Suprapubic skin (tissue), 3 donors: Measurements from ENCODE around the gene CYTH1.

ENCODE experiments used
- POLR2AphosphoS5 ChIP-seq, 3 donors: sonication (generic); formaldehyde crosslinking; IDR thresholded peaks; one replicate each; pipeline ENCODE4 v1.6.1; 2017; ENCODE audit warnings: antibody characterized with exemption in 3 of 3
- TF ChIP-seq, protein P1 (sequence below), 2 donors: fragments of 200-600 bp in 1 of 2; fragments of 450-650 bp in 1 of 2; sonication (generic) in 1 of 2; IDR thresholded peaks; one replicate each; pipeline ENCODE4 v1.5.1; 2016 to 2019; ENCODE audit warnings: antibody characterized with exemption in 2 of 2, mild to moderate bottlenecking in 1 of 2, moderate library complexity in 1 of 2

DNA sequence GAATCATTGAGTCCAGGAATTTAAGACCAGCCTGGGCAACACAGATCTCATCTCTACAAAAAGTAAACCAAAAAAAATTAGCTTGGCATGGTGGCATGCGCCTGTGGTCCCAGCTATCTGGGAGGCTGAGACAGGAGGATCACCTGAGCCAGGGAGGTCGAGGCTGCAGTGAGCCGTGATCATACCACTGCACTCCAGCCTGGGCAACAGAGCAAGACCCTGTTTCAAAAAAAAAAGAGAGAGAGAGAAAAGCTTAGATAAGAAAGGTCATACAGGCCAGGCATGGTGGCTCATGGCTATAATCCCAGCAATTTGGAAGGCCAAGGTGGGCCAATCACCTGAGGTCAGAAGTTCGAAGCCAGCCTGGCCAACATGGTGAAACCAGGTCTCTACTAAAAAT lies 141.4 kb downstream of the CYTH1 start:
- TF ChIP-seq, protein P1, sequence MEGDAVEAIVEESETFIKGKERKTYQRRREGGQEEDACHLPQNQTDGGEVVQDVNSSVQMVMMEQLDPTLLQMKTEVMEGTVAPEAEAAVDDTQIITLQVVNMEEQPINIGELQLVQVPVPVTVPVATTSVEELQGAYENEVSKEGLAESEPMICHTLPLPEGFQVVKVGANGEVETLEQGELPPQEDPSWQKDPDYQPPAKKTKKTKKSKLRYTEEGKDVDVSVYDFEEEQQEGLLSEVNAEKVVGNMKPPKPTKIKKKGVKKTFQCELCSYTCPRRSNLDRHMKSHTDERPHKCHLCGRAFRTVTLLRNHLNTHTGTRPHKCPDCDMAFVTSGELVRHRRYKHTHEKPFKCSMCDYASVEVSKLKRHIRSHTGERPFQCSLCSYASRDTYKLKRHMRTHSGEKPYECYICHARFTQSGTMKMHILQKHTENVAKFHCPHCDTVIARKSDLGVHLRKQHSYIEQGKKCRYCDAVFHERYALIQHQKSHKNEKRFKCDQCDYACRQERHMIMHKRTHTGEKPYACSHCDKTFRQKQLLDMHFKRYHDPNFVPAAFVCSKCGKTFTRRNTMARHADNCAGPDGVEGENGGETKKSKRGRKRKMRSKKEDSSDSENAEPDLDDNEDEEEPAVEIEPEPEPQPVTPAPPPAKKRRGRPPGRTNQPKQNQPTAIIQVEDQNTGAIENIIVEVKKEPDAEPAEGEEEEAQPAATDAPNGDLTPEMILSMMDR (IDR thresholded peaks at IDR 0.05) = no peak
- no peak for TF ChIP-seq POLR2AphosphoS5 (IDR thresholded peaks at IDR 0.05)
